ENCODE measurements around the gene OSBPL8. TPM values are rescaled to one million over a fixed set of nuclear protein-coding genes. Genes with fewer than 3 reads are reported as not detected.

The OSBPL8 gene
- total and polyA plus RNA-seq, 4 donors, result 6.9 to 32.5 (median 22.9) TPM

DNA sequence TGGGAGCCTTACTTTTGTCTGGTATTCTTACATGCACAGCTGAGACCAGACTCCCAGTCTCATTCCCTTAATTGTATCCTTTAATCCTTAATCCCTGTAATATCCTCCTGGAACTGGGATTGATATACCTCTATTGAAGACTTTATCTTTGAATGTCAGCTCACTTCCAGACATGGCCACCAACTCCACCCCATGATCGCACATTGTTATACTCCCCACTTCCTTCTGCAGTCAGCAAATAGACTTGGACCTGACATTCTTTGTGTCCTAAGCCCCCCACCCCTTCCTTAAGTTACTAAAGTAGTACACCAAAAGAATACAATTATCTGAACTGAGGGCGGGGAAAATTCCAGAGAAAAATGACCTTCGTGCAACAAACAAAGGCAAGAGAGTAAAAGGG is 8.6 kb upstream of the OSBPL8 start:
- H3K27me3 ChIP-seq (ENCODE audit: control insufficient read depth in 4 of 4, insufficient read depth in 4 of 4, low read length in 3 of 4), result no peaks in the 10 kb centered on the region
- no peaks in the 10 kb centered on the region for H3K9me3 ChIP-seq (ENCODE audit: control insufficient read depth in 4 of 4, low read length in 3 of 4)
- no peaks in the 10 kb centered on the region for H3K36me3 ChIP-seq (ENCODE audit: control insufficient read depth in 4 of 4, insufficient read depth in 3 of 4, low read depth in 1 of 4, low read length in 3 of 4)
- peak overlapping the region in 1 of 2 donors; percentile 29 for H3K27ac ChIP-seq (ENCODE audit: low read depth in 1 of 2, low read length in 2 of 2)
- no peak for DNase-seq (ENCODE audit: low spot score)
- no peak overlapping the region for H3K4me3 ChIP-seq (ENCODE audit: low read depth in 1 of 3, low read length in 3 of 3)
- H3K4me1 ChIP-seq (ENCODE audit: control insufficient read depth in 4 of 4, insufficient read depth in 4 of 4, low read length in 3 of 4), result peaks cover 0 to 29% (median 24%) of the 10 kb centered on the region in 4 donors
- 59% methylated on average over 3 of the region's 3 CpGs for WGBS
- TF ChIP-seq, protein P1, sequence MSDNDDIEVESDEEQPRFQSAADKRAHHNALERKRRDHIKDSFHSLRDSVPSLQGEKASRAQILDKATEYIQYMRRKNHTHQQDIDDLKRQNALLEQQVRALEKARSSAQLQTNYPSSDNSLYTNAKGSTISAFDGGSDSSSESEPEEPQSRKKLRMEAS (IDR thresholded peaks at IDR 0.05), result no peak
- TF ChIP-seq YY1 (IDR thresholded peaks at IDR 0.05) (no peak), FOXA2 (IDR thresholded peaks at IDR 0.05) (no peak), RXRA (IDR thresholded peaks at IDR 0.05) (no peak), FOXA1 (IDR thresholded peaks at IDR 0.05) (no peak), JUND (IDR thresholded peaks at IDR 0.05) (no peak), EGR1 (IDR thresholded peaks at IDR 0.05; ENCODE audit: low read depth in 2 of 2) (no peak), HNF4A (conservative IDR thresholded peaks at IDR 0.05) (no peak), GABPA (IDR thresholded peaks at IDR 0.05 in 1 of 2, conservative IDR thresholded peaks at IDR 0.05 in 1 of 2) (no peak), SP1 (IDR thresholded peaks at IDR 0.05) (no peak), TAF1 (conservative IDR thresholded peaks at IDR 0.05) (no peak), HNF4G (IDR thresholded peaks at IDR 0.05) (no peak), RAD21 (IDR thresholded peaks at IDR 0.05) (no peak), NR2F2 (IDR thresholded peaks at IDR 0.05) (no peak)
- TF ChIP-seq, protein P2, sequence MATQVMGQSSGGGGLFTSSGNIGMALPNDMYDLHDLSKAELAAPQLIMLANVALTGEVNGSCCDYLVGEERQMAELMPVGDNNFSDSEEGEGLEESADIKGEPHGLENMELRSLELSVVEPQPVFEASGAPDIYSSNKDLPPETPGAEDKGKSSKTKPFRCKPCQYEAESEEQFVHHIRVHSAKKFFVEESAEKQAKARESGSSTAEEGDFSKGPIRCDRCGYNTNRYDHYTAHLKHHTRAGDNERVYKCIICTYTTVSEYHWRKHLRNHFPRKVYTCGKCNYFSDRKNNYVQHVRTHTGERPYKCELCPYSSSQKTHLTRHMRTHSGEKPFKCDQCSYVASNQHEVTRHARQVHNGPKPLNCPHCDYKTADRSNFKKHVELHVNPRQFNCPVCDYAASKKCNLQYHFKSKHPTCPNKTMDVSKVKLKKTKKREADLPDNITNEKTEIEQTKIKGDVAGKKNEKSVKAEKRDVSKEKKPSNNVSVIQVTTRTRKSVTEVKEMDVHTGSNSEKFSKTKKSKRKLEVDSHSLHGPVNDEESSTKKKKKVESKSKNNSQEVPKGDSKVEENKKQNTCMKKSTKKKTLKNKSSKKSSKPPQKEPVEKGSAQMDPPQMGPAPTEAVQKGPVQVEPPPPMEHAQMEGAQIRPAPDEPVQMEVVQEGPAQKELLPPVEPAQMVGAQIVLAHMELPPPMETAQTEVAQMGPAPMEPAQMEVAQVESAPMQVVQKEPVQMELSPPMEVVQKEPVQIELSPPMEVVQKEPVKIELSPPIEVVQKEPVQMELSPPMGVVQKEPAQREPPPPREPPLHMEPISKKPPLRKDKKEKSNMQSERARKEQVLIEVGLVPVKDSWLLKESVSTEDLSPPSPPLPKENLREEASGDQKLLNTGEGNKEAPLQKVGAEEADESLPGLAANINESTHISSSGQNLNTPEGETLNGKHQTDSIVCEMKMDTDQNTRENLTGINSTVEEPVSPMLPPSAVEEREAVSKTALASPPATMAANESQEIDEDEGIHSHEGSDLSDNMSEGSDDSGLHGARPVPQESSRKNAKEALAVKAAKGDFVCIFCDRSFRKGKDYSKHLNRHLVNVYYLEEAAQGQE (IDR thresholded peaks at IDR 0.05), result no peak
- TF ChIP-seq, protein P3, sequence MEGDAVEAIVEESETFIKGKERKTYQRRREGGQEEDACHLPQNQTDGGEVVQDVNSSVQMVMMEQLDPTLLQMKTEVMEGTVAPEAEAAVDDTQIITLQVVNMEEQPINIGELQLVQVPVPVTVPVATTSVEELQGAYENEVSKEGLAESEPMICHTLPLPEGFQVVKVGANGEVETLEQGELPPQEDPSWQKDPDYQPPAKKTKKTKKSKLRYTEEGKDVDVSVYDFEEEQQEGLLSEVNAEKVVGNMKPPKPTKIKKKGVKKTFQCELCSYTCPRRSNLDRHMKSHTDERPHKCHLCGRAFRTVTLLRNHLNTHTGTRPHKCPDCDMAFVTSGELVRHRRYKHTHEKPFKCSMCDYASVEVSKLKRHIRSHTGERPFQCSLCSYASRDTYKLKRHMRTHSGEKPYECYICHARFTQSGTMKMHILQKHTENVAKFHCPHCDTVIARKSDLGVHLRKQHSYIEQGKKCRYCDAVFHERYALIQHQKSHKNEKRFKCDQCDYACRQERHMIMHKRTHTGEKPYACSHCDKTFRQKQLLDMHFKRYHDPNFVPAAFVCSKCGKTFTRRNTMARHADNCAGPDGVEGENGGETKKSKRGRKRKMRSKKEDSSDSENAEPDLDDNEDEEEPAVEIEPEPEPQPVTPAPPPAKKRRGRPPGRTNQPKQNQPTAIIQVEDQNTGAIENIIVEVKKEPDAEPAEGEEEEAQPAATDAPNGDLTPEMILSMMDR (IDR thresholded peaks at IDR 0.05; ENCODE audit: low read depth, low read length, missing input control), result no peak
- TF ChIP-seq, protein P4, sequence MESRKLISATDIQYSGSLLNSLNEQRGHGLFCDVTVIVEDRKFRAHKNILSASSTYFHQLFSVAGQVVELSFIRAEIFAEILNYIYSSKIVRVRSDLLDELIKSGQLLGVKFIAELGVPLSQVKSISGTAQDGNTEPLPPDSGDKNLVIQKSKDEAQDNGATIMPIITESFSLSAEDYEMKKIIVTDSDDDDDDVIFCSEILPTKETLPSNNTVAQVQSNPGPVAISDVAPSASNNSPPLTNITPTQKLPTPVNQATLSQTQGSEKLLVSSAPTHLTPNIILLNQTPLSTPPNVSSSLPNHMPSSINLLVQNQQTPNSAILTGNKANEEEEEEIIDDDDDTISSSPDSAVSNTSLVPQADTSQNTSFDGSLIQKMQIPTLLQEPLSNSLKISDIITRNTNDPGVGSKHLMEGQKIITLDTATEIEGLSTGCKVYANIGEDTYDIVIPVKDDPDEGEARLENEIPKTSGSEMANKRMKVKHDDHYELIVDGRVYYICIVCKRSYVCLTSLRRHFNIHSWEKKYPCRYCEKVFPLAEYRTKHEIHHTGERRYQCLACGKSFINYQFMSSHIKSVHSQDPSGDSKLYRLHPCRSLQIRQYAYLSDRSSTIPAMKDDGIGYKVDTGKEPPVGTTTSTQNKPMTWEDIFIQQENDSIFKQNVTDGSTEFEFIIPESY (IDR thresholded peaks at IDR 0.05), result no peak
- H3K9ac ChIP-seq (ENCODE audit: low read depth in 1 of 2, low read length in 2 of 2), result no peak overlapping the region

DNA sequence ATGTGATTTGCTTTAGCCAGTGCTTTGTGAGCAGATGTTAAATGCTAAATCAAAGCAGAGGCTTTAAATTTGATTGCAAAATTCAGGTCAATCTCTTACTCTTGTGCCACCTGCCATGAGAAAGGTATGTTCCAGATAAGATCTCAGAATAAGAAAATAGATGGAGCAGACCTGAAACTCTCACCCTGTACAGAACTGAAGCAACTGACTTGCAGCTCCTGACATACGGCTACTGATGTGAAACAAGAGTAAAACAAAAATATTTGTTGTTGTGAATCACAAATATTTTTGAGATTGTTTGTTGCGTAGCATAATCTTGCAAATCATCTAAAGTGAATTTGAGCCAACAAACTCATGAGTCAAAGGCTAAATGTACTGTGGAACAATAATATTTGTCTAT is 3.5 kb upstream of the OSBPL8 start:
- no peaks in the 10 kb centered on the region for H3K9me3 ChIP-seq (ENCODE audit: control insufficient read depth in 4 of 4, low read length in 3 of 4)
- no peak overlapping the region for H3K9ac ChIP-seq (ENCODE audit: low read depth in 1 of 2, low read length in 2 of 2)
- no peaks in the 10 kb centered on the region for H3K36me3 ChIP-seq (ENCODE audit: control insufficient read depth in 4 of 4, insufficient read depth in 3 of 4, low read depth in 1 of 4, low read length in 3 of 4)
- H3K4me3 ChIP-seq (ENCODE audit: low read depth in 1 of 3, low read length in 3 of 3), result no peak overlapping the region
- TF ChIP-seq RXRA (IDR thresholded peaks at IDR 0.05), result no peak
- no peak for DNase-seq (ENCODE audit: low spot score)
- WGBS, result 78% methylated on average over 2 of the region's 2 CpGs
- H3K27ac ChIP-seq (ENCODE audit: low read depth in 1 of 2, low read length in 2 of 2), result no peak overlapping the region
- H3K4me1 ChIP-seq (ENCODE audit: control insufficient read depth in 4 of 4, insufficient read depth in 4 of 4, low read length in 3 of 4), result peaks cover 4 to 23% (median 17%) of the 10 kb centered on the region in 4 donors
- no peaks in the 10 kb centered on the region for H3K27me3 ChIP-seq (ENCODE audit: control insufficient read depth in 4 of 4, insufficient read depth in 4 of 4, low read length in 3 of 4)

All from liver (tissue), 9 donors.